Esophagus squamous epithelium (tissue), 4 donors: ENCODE results near the gene ARHGAP27.

Source experiments
- POLR2A ChIP-seq, 4 donors: fragments of 450-650 bp; IDR thresholded peaks; one replicate each; pipeline ENCODE4 v1.6.1; 2017; ENCODE audit warnings: antibody characterized with exemption in 4 of 4, mild to moderate bottlenecking in 4 of 4, moderate library complexity in 3 of 4
- TF ChIP-seq, protein P1 (sequence below), 6 experiments: fragments of 450-650 bp in 4 of 6; fragments of 200-600 bp in 2 of 6; sonication (generic) in 2 of 6; IDR thresholded peaks; one replicate each; pipeline ENCODE4 v1.5.1; 2016 to 2019; ENCODE audit warnings: antibody characterized with exemption in 6 of 6, mild to moderate bottlenecking in 4 of 6, moderate library complexity in 4 of 6

GRCh38 chr17:45370949-45371413 lies 61.7 kb downstream of the ARHGAP27 start:
- TF ChIP-seq, protein P1, sequence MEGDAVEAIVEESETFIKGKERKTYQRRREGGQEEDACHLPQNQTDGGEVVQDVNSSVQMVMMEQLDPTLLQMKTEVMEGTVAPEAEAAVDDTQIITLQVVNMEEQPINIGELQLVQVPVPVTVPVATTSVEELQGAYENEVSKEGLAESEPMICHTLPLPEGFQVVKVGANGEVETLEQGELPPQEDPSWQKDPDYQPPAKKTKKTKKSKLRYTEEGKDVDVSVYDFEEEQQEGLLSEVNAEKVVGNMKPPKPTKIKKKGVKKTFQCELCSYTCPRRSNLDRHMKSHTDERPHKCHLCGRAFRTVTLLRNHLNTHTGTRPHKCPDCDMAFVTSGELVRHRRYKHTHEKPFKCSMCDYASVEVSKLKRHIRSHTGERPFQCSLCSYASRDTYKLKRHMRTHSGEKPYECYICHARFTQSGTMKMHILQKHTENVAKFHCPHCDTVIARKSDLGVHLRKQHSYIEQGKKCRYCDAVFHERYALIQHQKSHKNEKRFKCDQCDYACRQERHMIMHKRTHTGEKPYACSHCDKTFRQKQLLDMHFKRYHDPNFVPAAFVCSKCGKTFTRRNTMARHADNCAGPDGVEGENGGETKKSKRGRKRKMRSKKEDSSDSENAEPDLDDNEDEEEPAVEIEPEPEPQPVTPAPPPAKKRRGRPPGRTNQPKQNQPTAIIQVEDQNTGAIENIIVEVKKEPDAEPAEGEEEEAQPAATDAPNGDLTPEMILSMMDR (IDR thresholded peaks at IDR 0.05) = no peak
- no peak for TF ChIP-seq POLR2A (IDR thresholded peaks at IDR 0.05)
